HG02885 (cell line): Measurements from ENCODE around the gene TRIM47.

ENCODE experiments used
- ATAC-seq: cut with Tn5 transposase; IDR thresholded peaks from one replicate; pipeline ENCODE4 v1.9.1; 2021; ENCODE audit warnings: mild to moderate bottlenecking; ENCODE audit not compliant: unreplicated experiment, poor library complexity

Gene TRIM47

GRCh38 chr17:75878174-75878998, at the start of gene TRIM47:
TRIM47 (minus strand) TSS chr17:75878581; CDS start chr17:75878548, 33 bp downstream.
- no peak for ATAC-seq

- no peak for ATAC-seq
These were observed 49.0 kb upstream of the TRIM47 start for GRCh38 chr17:75927286-75927922.

- ATAC-seq: no peak
These were observed 48.1 kb upstream of the TRIM47 start for GRCh38 chr17:75926456-75926855.

- ATAC-seq: no peak
These were observed 47.5 kb upstream of the TRIM47 start for GRCh38 chr17:75925912-75926311.

GRCh38 chr17:75925103-75925502, 46.7 kb upstream of the TRIM47 start:
- ATAC-seq: no peak

GRCh38 chr17:75922963-75923874, 44.8 kb upstream of the TRIM47 start:
- no peak for ATAC-seq

GRCh38 chr17:75922173-75922961, 44.0 kb upstream of the TRIM47 start:
- no peak for ATAC-seq

GRCh38 chr17:75921596-75921995, 43.2 kb upstream of the TRIM47 start:
- no peak for ATAC-seq

- ATAC-seq: no peak
These were observed 41.7 kb upstream of the TRIM47 start for GRCh38 chr17:75920045-75920560.

- no peak for ATAC-seq
These were observed 41.2 kb upstream of the TRIM47 start for GRCh38 chr17:75919611-75920010.

- no peak for ATAC-seq
These were observed 39.6 kb upstream of the TRIM47 start for GRCh38 chr17:75917917-75918445.

GRCh38 chr17:75917141-75917916, 38.9 kb upstream of the TRIM47 start:
- ATAC-seq: no peak

GRCh38 chr17:75915268-75915667, 36.9 kb upstream of the TRIM47 start:
- no peak for ATAC-seq

GRCh38 chr17:75914643-75915267, 36.4 kb upstream of the TRIM47 start:
- no peak for ATAC-seq

GRCh38 chr17:75913537-75914210, 35.3 kb upstream of the TRIM47 start:
- no peak for ATAC-seq

- no peak for ATAC-seq
These were observed 32.3 kb upstream of the TRIM47 start for GRCh38 chr17:75910699-75911098.

GRCh38 chr17:75909812-75910274, 31.5 kb upstream of the TRIM47 start:
- no peak for ATAC-seq
